Stomach (tissue), 9 donors: Measurements from ENCODE around the gene ERC1. TPM values are rescaled to one million over a fixed set of nuclear protein-coding genes. Genes with fewer than 3 reads are reported as not detected.

Experiments
- DNase-seq, 2 donors: peaks; one replicate each; pipeline versions ENCODE4 v3.0.0 to v3.0.0-alpha.2; 2013 to 2019
- H3K27ac ChIP-seq, 5 donors: fragments of 200-600 bp in 4 of 5; sonication (generic) in 4 of 5; one replicate each; pipeline ENCODE4 v1.5.1; 2013 to 2019; ENCODE audit warnings: mild to moderate bottlenecking in 1 of 5, moderate library complexity in 1 of 5
- H3K27me3 ChIP-seq, 3 donors: fragments of 200-600 bp; sonication (generic); one replicate each; pipeline ENCODE4 v1.5.1; 2017 to 2019; ENCODE audit warnings: mixed run types in 1 of 3
- H3K36me3 ChIP-seq, 4 donors: fragments of 200-600 bp; sonication (generic); 1 replicate in 3 of 4; 2 replicates in 1 of 4; pipeline ENCODE4 v1.5.1; 2016 to 2019
- H3K4me1 ChIP-seq, 4 donors: fragments of 200-600 bp; sonication (generic); one replicate each; pipeline ENCODE4 v1.5.1; 2016 to 2019
- H3K4me3 ChIP-seq, 4 donors: fragments of 200-600 bp; sonication (generic) in 3 of 4; one replicate each; pipeline ENCODE4 v1.5.1; 2016 to 2019; ENCODE audit warnings: mild to moderate bottlenecking in 1 of 4
- H3K9me3 ChIP-seq, 4 donors: fragments of 200-600 bp; sonication (generic); one replicate each; pipeline ENCODE4 v1.5.1; 2016 to 2019
- CTCF ChIP-seq, 7 experiments: fragments of 450-650 bp in 4 of 7; fragments of 200-600 bp in 3 of 7; sonication (generic) in 3 of 7; IDR thresholded peaks; one replicate each; pipeline ENCODE4 v1.5.1; 2016 to 2019; ENCODE audit warnings: antibody characterized with exemption in 7 of 7, control low read depth in 2 of 7, mild to moderate bottlenecking in 1 of 7
- EP300 ChIP-seq: sonication (generic); formaldehyde crosslinking; IDR thresholded peaks from one replicate; pipeline ENCODE4 v1.6.1; 2017; ENCODE audit warnings: antibody characterized with exemption
- POLR2A ChIP-seq, 4 donors: fragments of 450-650 bp; IDR thresholded peaks; one replicate each; pipeline ENCODE4 v1.6.1; 2016; ENCODE audit warnings: antibody characterized with exemption in 4 of 4, control low read depth in 2 of 4, mild to moderate bottlenecking in 1 of 4, moderate library complexity in 1 of 4
- POLR2AphosphoS5 ChIP-seq, 3 donors: sonication (generic); formaldehyde crosslinking; IDR thresholded peaks; one replicate each; pipeline ENCODE4 v1.6.1; 2016; ENCODE audit warnings: antibody characterized with exemption in 3 of 3
- WGBS, 5 donors: extraction: QIAGEN DNeasy Blood & Tissue Kit in 3 of 5; methylation state at CpG; one replicate each; pipeline versions ENCODE4 v1.1.5 to v1.1.7; 2013 to 2018; 5-methylcytosine and 5-hydroxymethylcytosine counted together
- intact Hi-C: fragments of 100-400 bp; cut with DNase I; formaldehyde crosslinking; loops from one replicate; pipeline ENCODE4 v1.15.1; 2023; ENCODE audit warnings: low total_unique reads
- polyA plus RNA-seq, 3 donors: library from polyadenylated mRNA; stranded (reverse); fragments of 200-250 nt; gene quantifications; one replicate each; pipeline ENCODE4 v1.2.3, GENCODE V29; 2013
- total RNA-seq, 5 donors: library from RNA; depleted of rRNA; stranded (reverse); fragments of >200 nt; gene quantifications; one replicate each; pipeline versions ENCODE4 v1.1.0 to v1.2.3, GENCODE V29; 2014 to 2016
- donor health status: healthy with polysubstance abuse.
- donor health status: Bipolar disorder and iron deficiency.
- donor health status: healthy.

The ERC1 gene
- total and polyA plus RNA-seq, 8 donors: 3.8 to 69.4 (median 51.6) TPM

- H3K27ac ChIP-seq: no peak overlapping the region
- intact Hi-C loops: no loop called here
- no peaks in the 10 kb centered on the region for H3K36me3 ChIP-seq
- H3K9me3 ChIP-seq: no peaks in the 10 kb centered on the region
- H3K4me1 ChIP-seq: peaks cover 0 to 15% (median 6%) of the 10 kb centered on the region in 4 donors
- no peak for DNase-seq
- TF ChIP-seq POLR2AphosphoS5 (IDR thresholded peaks at IDR 0.05): no peak
- TF ChIP-seq CTCF (IDR thresholded peaks at IDR 0.05): no peak
- no peak for TF ChIP-seq POLR2A (IDR thresholded peaks at IDR 0.05)
- TF ChIP-seq EP300: no peak
- H3K27me3 ChIP-seq: peaks cover 0 to 7% (median 0%) of the 10 kb centered on the region in 3 donors
- H3K4me3 ChIP-seq: no peak overlapping the region
- 92 to 96% (median 94%) methylated on average over 10 of the region's 10 CpGs for WGBS, 5 donors
Measured at GRCh38 chr12:1505576-1505975, 514.6 kb downstream of the ERC1 start.

GRCh38 chr12:1507308-1507707 is 516.3 kb downstream of the ERC1 start:
- no peak for TF ChIP-seq EP300
- TF ChIP-seq CTCF (IDR thresholded peaks at IDR 0.05): no peak
- no peak for TF ChIP-seq POLR2AphosphoS5 (IDR thresholded peaks at IDR 0.05)
- no peak for TF ChIP-seq POLR2A (IDR thresholded peaks at IDR 0.05)
- H3K4me1 ChIP-seq: peaks cover 0 to 12% (median 4%) of the 10 kb centered on the region in 4 donors
- no peak overlapping the region for H3K4me3 ChIP-seq
- WGBS, 5 donors: 79 to 93% (median 90%) methylated on average over 7 of the region's 7 CpGs
- H3K27me3 ChIP-seq: peaks cover 0 to 7% (median 0%) of the 10 kb centered on the region in 3 donors
- no peak for DNase-seq
- H3K36me3 ChIP-seq: no peaks in the 10 kb centered on the region
- H3K27ac ChIP-seq: no peak overlapping the region
- no peaks in the 10 kb centered on the region for H3K9me3 ChIP-seq
- intact Hi-C loops: no loop called here

GRCh38 chr12:1509413-1510052 is 518.5 kb downstream of the ERC1 start:
- DNase-seq: no peak
- Histone ChIP-seq H3K27ac (no peak overlapping the region), H3K36me3 (no peaks in the 10 kb centered on the region), H3K4me1 (no peaks in the 10 kb centered on the region), H3K4me3 (no peak overlapping the region), H3K27me3 (no peaks in the 10 kb centered on the region), H3K9me3 (no peaks in the 10 kb centered on the region)
- WGBS, 5 donors: 77 to 85% (median 80%) methylated on average over 14 of the region's 14 CpGs
- TF ChIP-seq POLR2AphosphoS5 (IDR thresholded peaks at IDR 0.05) (no peak), EP300 (no peak), CTCF (IDR thresholded peaks at IDR 0.05) (no peak), POLR2A (IDR thresholded peaks at IDR 0.05) (no peak)
- intact Hi-C loops: no loop called here

GRCh38 chr12:1510056-1510812 is 519.2 kb downstream of the ERC1 start:
- 72 to 82% (median 80%) methylated on average over 10 of the region's 10 CpGs for WGBS, 5 donors
- Histone ChIP-seq H3K36me3 (no peaks in the 10 kb centered on the region), H3K4me1 (no peaks in the 10 kb centered on the region), H3K9me3 (no peaks in the 10 kb centered on the region), H3K27ac (no peak overlapping the region), H3K27me3 (no peaks in the 10 kb centered on the region), H3K4me3 (no peak overlapping the region)
- DNase-seq: no peak
- TF ChIP-seq CTCF (IDR thresholded peaks at IDR 0.05) (no peak), POLR2AphosphoS5 (IDR thresholded peaks at IDR 0.05) (no peak), POLR2A (IDR thresholded peaks at IDR 0.05) (no peak)
- intact Hi-C loops: no loop called here
